Peyer's patch (tissue), 4 donors: ENCODE results near the gene TMCC3.

Experiments used
- CTCF ChIP-seq, 6 experiments: fragments of 450-650 bp in 4 of 6; fragments of 200-600 bp in 2 of 6; sonication (generic) in 1 of 6; IDR thresholded peaks; one replicate each; pipeline ENCODE4 v1.5.1; 2017 to 2019; ENCODE audit warnings: antibody characterized with exemption in 6 of 6, mild to moderate bottlenecking in 3 of 6, moderate library complexity in 1 of 6
- POLR2A ChIP-seq, 2 donors: fragments of 450-650 bp; IDR thresholded peaks; one replicate each; pipeline ENCODE4 v1.5.1; 2017; ENCODE audit warnings: antibody characterized with exemption in 2 of 2, mild to moderate bottlenecking in 2 of 2, moderate library complexity in 2 of 2

GRCh38 chr12:94620621-94621020 is 29.7 kb downstream of the TMCC3 start:
- TF ChIP-seq POLR2A (IDR thresholded peaks at IDR 0.05) (no peak), CTCF (IDR thresholded peaks at IDR 0.05) (no peak)
